Body of pancreas (tissue), 4 donors: ENCODE results near the gene NOG.

Experiments
- CTCF ChIP-seq, 7 experiments: fragments of 450-650 bp in 4 of 7; fragments of 200-600 bp in 3 of 7; sonication (generic) in 3 of 7; IDR thresholded peaks; one replicate each; pipeline ENCODE4 v1.5.1; 2016 to 2019; ENCODE audit warnings: antibody characterized with exemption in 7 of 7
- POLR2A ChIP-seq, 3 donors: fragments of 450-650 bp; IDR thresholded peaks; one replicate each; pipeline ENCODE4 v1.6.1; 2016; ENCODE audit warnings: antibody characterized with exemption in 3 of 3, mild to moderate bottlenecking in 2 of 3

GRCh38 chr17:56595831-56596690 lies 2.6 kb downstream of the NOG start:
- TF ChIP-seq POLR2A (IDR thresholded peaks at IDR 0.05) (no peak), CTCF (IDR thresholded peaks at IDR 0.05) (no peak)
